ENCODE results near the gene ABHD6. TPM values are rescaled to one million over a fixed set of nuclear protein-coding genes. Genes with fewer than 3 reads are reported as not detected.

The ABHD6 gene
- total RNA-seq, 1 experiment from 2014 or later: 12.7 TPM

DNA sequence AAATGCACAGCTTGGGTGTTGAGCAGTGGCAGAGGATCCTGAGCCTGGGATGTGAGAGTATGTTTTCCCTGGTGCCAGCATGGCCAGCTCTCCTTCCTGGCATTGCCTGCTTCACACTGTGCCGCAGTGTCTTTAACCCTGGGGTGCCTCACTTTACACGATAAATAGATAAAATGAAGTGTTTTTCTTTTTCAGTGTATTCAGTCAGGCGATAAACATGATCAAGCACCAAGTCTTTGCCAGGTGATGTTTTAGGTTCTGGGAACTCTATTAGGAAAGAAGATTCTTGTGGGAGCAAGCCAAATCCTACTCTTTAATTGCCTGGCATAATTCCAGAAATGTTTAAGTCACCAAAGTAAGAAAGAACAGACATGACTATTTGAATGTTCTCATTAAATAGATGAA is 14.0 kb downstream of the ABHD6 start:
- TF ChIP-seq EZH2phosphoT487 (IDR thresholded peaks at IDR 0.05; ENCODE audit: borderline replicate concordance): no peak
- no peak for TF ChIP-seq YY1 (IDR thresholded peaks at IDR 0.05; ENCODE audit: extremely low read depth, insufficient replicate concordance, low read depth, low read length)
- TF ChIP-seq JUND (IDR thresholded peaks at IDR 0.05): no peak
- TF ChIP-seq, protein P1, sequence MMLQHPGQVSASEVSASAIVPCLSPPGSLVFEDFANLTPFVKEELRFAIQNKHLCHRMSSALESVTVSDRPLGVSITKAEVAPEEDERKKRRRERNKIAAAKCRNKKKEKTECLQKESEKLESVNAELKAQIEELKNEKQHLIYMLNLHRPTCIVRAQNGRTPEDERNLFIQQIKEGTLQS (IDR thresholded peaks at IDR 0.05): no peak
- TF ChIP-seq POLR2A (IDR thresholded peaks at IDR 0.05; ENCODE audit: borderline replicate concordance, extremely low read depth, insufficient read depth, insufficient read length): no peak
- no peak for TF ChIP-seq EGR1 (IDR thresholded peaks at IDR 0.05; ENCODE audit: low read depth)
- TF ChIP-seq FOSL1 (IDR thresholded peaks at IDR 0.05; ENCODE audit: low read depth): no peak
- no peak for TF ChIP-seq ZFX (IDR thresholded peaks at IDR 0.05)
- no peak for TF ChIP-seq SIN3A (IDR thresholded peaks at IDR 0.05; ENCODE audit: low read depth)
- TF ChIP-seq EZH2 (IDR thresholded peaks at IDR 0.05): no peak
- no peak for TF ChIP-seq SP1 (IDR thresholded peaks at IDR 0.05; ENCODE audit: low read depth)
- TF ChIP-seq TCF7L2 (IDR thresholded peaks at IDR 0.05; ENCODE audit: borderline replicate concordance, extremely low read depth, insufficient read depth, insufficient read length): no peak
- TF ChIP-seq CEBPB (IDR thresholded peaks at IDR 0.05; ENCODE audit: low read depth): no peak
- H3K36me3 ChIP-seq (ENCODE audit: control insufficient read depth in 1 of 2, insufficient read depth in 2 of 2, low read length in 2 of 2): no peaks in the 10 kb centered on the region
- H3K9me2 ChIP-seq (ENCODE audit: insufficient read depth): no peaks in the 10 kb centered on the region
- peaks cover 0 to 11% of the 10 kb centered on the region in 2 experiments; a peak in 1 of 4 replicates for H3K4me1 ChIP-seq (ENCODE audit: control insufficient read depth in 1 of 2, insufficient read depth in 2 of 2, low read length in 2 of 2)
- intact Hi-C loops (cut with micrococcal nuclease): no loop called here
- no peak overlapping the region for H3K4me2 ChIP-seq (ENCODE audit: low read length)
- no peak for ATAC-seq
- no peak overlapping the region for H2AFZ ChIP-seq (ENCODE audit: low read depth, low read length, poor library complexity, severe bottlenecking)
- DNase-seq (ENCODE audit: low read depth, low spot score): no peak
- H3K27ac ChIP-seq (ENCODE audit: low read depth, low read length): no peak overlapping the region
- no peaks in the 10 kb centered on the region for H4K20me1 ChIP-seq (ENCODE audit: insufficient read depth)
- CTCF ChIA-PET: no interaction called here
- BruUV-seq (replicated peaks): no TSS peak
- no peaks in the 10 kb centered on the region for H3K27me3 ChIP-seq (ENCODE audit: insufficient read depth, low read length)
- H3K9ac ChIP-seq (ENCODE audit: low read length): no peak overlapping the region
- no peaks in the 10 kb centered on the region for H3K9me3 ChIP-seq (ENCODE audit: control insufficient read depth in 1 of 2, insufficient read depth in 1 of 2, low read depth in 1 of 2, low read length in 2 of 2)
- H3K4me3 ChIP-seq (replicated peaks in 1 of 2; ENCODE audit: low read depth in 1 of 2, low read length in 2 of 2): no peak overlapping the region
- RAD21 ChIA-PET (ENCODE audit: low non-redundant PET in 1 of 2, low total read pairs in 2 of 2, uncharacterized antibody in 2 of 2, unreplicated experiment in 2 of 2): no interaction called here
- POLR2A ChIA-PET: no interaction called here
- no peaks in the 10 kb centered on the region for H3K79me2 ChIP-seq (ENCODE audit: insufficient read depth, low read length)

DNA sequence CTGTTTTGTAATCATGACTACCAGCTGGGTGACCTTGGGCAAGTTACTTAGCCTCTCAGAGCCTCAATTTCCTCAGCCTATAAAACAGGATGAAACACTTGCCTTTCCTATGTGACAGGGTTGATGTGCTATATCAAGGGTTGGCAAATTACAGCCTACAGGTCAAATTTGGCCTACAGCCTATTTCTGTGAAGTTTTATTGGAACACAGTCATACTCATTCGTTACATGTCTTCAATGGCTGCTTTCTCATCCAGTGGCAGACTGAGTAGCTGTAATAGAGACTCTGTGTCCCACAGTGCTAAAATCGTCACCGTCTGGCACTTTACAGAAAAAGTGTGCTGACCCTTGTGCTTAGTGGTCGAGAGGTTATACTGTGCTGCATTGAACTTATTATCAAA is 16.6 kb downstream of the ABHD6 start:
- Histone ChIP-seq H3K9me2 (ENCODE audit: insufficient read depth) (no peaks in the 10 kb centered on the region), H3K4me3 (replicated peaks in 1 of 2; ENCODE audit: low read depth in 1 of 2, low read length in 2 of 2) (no peak overlapping the region), H2AFZ (ENCODE audit: low read depth, low read length, poor library complexity, severe bottlenecking) (no peak overlapping the region), H3K27me3 (ENCODE audit: insufficient read depth, low read length) (no peaks in the 10 kb centered on the region), H4K20me1 (ENCODE audit: insufficient read depth) (no peaks in the 10 kb centered on the region), H3K4me1 (ENCODE audit: control insufficient read depth in 1 of 2, insufficient read depth in 2 of 2, low read length in 2 of 2) (peaks cover 0 to 15% of the 10 kb centered on the region in 2 experiments; a peak in 2 of 4 replicates), H3K9ac (ENCODE audit: low read length) (no peak overlapping the region), H3K27ac (ENCODE audit: low read depth, low read length) (no peak overlapping the region), H3K9me3 (ENCODE audit: control insufficient read depth in 1 of 2, insufficient read depth in 1 of 2, low read depth in 1 of 2, low read length in 2 of 2) (no peaks in the 10 kb centered on the region), H3K4me2 (ENCODE audit: low read length) (no peak overlapping the region), H3K79me2 (ENCODE audit: insufficient read depth, low read length) (no peaks in the 10 kb centered on the region), H3K36me3 (ENCODE audit: control insufficient read depth in 1 of 2, insufficient read depth in 2 of 2, low read length in 2 of 2) (no peaks in the 10 kb centered on the region; a peak in 1 of 4 replicates)
- ATAC-seq (no peak), DNase-seq (ENCODE audit: low read depth, low spot score) (no peak)
- ChIA-PET CTCF (no interaction called here), POLR2A (no interaction called here), RAD21 (ENCODE audit: low non-redundant PET in 1 of 2, low total read pairs in 2 of 2, uncharacterized antibody in 2 of 2, unreplicated experiment in 2 of 2) (no interaction called here)
- TF ChIP-seq EGR1 (IDR thresholded peaks at IDR 0.05; ENCODE audit: low read depth): no peak
- no peak for TF ChIP-seq POLR2A (IDR thresholded peaks at IDR 0.05; ENCODE audit: borderline replicate concordance, extremely low read depth, insufficient read depth, insufficient read length)
- no peak for TF ChIP-seq CEBPB (IDR thresholded peaks at IDR 0.05; ENCODE audit: low read depth)
- no peak for TF ChIP-seq RAD21 (IDR thresholded peaks at IDR 0.05; ENCODE audit: low read depth)
- no peak for TF ChIP-seq ELF1 (IDR thresholded peaks at IDR 0.05; ENCODE audit: borderline replicate concordance, low read depth)
- TF ChIP-seq ZFX (IDR thresholded peaks at IDR 0.05): no peak
- TF ChIP-seq FOSL1 (IDR thresholded peaks at IDR 0.05; ENCODE audit: low read depth): no peak
- TF ChIP-seq, protein P1 (IDR thresholded peaks at IDR 0.05): no peak
- no peak for TF ChIP-seq YY1 (IDR thresholded peaks at IDR 0.05; ENCODE audit: extremely low read depth, insufficient replicate concordance, low read depth, low read length)
- intact Hi-C loops (cut with micrococcal nuclease): no loop called here
- no TSS peak for BruUV-seq (replicated peaks)
